Sigmoid colon (tissue), 7 donors: ENCODE data around the gene NR1I2. TPM values are rescaled to one million over a fixed set of nuclear protein-coding genes. Genes with fewer than 3 reads are reported as not detected.

Experiments
- DNase-seq: peaks from one replicate; pipeline ENCODE4 v3.0.0-alpha.2; 2019
- H3K27ac ChIP-seq, 4 donors: fragments of 200-600 bp; sonication (generic); one replicate each; pipeline ENCODE4 v1.5.1; 2016 to 2019; ENCODE audit warnings: mild to moderate bottlenecking in 1 of 4
- H3K27me3 ChIP-seq, 3 donors: fragments of 200-600 bp; sonication (generic); one replicate each; pipeline ENCODE4 v1.5.1; 2019; ENCODE audit warnings: mild to moderate bottlenecking in 1 of 3
- H3K36me3 ChIP-seq, 4 donors: fragments of 200-600 bp; sonication (generic); one replicate each; pipeline ENCODE4 v1.5.1; 2016 to 2019
- H3K4me1 ChIP-seq, 4 donors: fragments of 200-600 bp; sonication (generic); one replicate each; pipeline ENCODE4 v1.5.1; 2017 to 2019
- H3K4me3 ChIP-seq, 4 donors: fragments of 200-600 bp; sonication (generic); one replicate each; pipeline ENCODE4 v1.5.1; 2017 to 2019; ENCODE audit warnings: mild to moderate bottlenecking in 2 of 4, moderate library complexity in 1 of 4
- H3K9me3 ChIP-seq, 4 donors: fragments of 200-600 bp in 3 of 4; sonication (generic) in 3 of 4; one replicate each; pipeline versions ENCODE4 v1.5.1 to v1.6.1; 2013 to 2019
- EP300 ChIP-seq, 4 donors: sonication (generic); formaldehyde crosslinking; IDR thresholded peaks; one replicate each; pipeline ENCODE4 v1.6.1; 2017; ENCODE audit warnings: antibody characterized with exemption in 4 of 4
- POLR2A ChIP-seq, 2 donors: fragments of 450-650 bp; IDR thresholded peaks; one replicate each; pipeline ENCODE4 v1.6.1; 2016; ENCODE audit warnings: antibody characterized with exemption in 2 of 2, mild to moderate bottlenecking in 2 of 2, moderate library complexity in 2 of 2
- POLR2AphosphoS5 ChIP-seq, 4 donors: sonication (generic); formaldehyde crosslinking; IDR thresholded peaks; one replicate each; pipeline ENCODE4 v1.6.1; 2017; ENCODE audit warnings: antibody characterized with exemption in 4 of 4
- WGBS, 2 donors: extraction: QIAGEN DNeasy Blood & Tissue Kit; methylation state at CpG; one replicate each; pipeline ENCODE4 v1.1.7; 2013; 5-methylcytosine and 5-hydroxymethylcytosine counted together
- intact Hi-C: fragments of 100-400 bp; cut with DNase I; formaldehyde crosslinking; loops from one replicate; pipeline ENCODE4 v1.15.1; 2023
- polyA plus RNA-seq, 3 donors: library from polyadenylated mRNA; stranded (reverse); fragments of 200-250 nt; gene quantifications; one replicate each; pipeline ENCODE4 v1.2.3, GENCODE V29; 2013
- total RNA-seq, 4 donors: library from RNA; depleted of rRNA; stranded (reverse); fragments of >200 nt; gene quantifications; one replicate each; pipeline ENCODE4 v1.1.0, GENCODE V29; 2016
- TF ChIP-seq, protein P1 (sequence below), 4 experiments: fragments of 450-650 bp in 3 of 4; fragments of 200-600 bp in 1 of 4; IDR thresholded peaks; one replicate each; pipeline ENCODE4 v1.5.1; 2016 to 2019; ENCODE audit warnings: antibody characterized with exemption in 4 of 4, mild to moderate bottlenecking in 3 of 4, moderate library complexity in 2 of 4
- donor health status: healthy with polysubstance abuse.
- donor health status: Bipolar disorder and iron deficiency.
- donor health status: healthy.

NR1I2 gene
- total and polyA plus RNA-seq, 7 donors, result 0.54 to 50.6 (median 33.6) TPM; not detected in 2

DNA sequence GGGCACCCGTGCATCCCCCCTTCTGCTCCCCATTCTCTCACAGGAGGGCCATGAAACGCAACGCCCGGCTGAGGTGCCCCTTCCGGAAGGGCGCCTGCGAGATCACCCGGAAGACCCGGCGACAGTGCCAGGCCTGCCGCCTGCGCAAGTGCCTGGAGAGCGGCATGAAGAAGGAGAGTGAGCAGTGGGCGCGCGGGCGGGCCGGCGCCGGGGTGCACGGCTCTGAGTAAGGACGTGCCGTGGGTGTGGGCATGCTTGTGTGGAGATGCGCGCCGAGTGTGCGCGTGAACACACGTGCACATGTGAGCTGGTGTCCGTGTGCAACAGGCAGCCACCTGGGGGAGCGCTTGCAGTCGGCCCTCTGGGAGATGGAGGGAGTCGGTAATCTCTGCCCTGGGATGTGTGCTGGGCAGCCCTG lies 28.1 kb downstream of the NR1I2 start:
- Histone ChIP-seq H3K36me3 (no peaks in the 10 kb centered on the region), H3K27me3 (no peaks in the 10 kb centered on the region), H3K4me3 (peak overlapping the region; percentile 18 to 61 (median 44)), H3K4me1 (peaks cover 0 to 11% (median 8%) of the 10 kb centered on the region in 4 donors), H3K9me3 (no peaks in the 10 kb centered on the region), H3K27ac (no peak overlapping the region)
- TF ChIP-seq POLR2AphosphoS5 (IDR thresholded peaks at IDR 0.05) (no peak), EP300 (IDR thresholded peaks at IDR 0.05) (no peak), POLR2A (IDR thresholded peaks at IDR 0.05) (no peak)
- TF ChIP-seq, protein P1, sequence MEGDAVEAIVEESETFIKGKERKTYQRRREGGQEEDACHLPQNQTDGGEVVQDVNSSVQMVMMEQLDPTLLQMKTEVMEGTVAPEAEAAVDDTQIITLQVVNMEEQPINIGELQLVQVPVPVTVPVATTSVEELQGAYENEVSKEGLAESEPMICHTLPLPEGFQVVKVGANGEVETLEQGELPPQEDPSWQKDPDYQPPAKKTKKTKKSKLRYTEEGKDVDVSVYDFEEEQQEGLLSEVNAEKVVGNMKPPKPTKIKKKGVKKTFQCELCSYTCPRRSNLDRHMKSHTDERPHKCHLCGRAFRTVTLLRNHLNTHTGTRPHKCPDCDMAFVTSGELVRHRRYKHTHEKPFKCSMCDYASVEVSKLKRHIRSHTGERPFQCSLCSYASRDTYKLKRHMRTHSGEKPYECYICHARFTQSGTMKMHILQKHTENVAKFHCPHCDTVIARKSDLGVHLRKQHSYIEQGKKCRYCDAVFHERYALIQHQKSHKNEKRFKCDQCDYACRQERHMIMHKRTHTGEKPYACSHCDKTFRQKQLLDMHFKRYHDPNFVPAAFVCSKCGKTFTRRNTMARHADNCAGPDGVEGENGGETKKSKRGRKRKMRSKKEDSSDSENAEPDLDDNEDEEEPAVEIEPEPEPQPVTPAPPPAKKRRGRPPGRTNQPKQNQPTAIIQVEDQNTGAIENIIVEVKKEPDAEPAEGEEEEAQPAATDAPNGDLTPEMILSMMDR (IDR thresholded peaks at IDR 0.05), result no peak
- DNase-seq, result no peak
- WGBS, 2 donors, result 23 to 76% methylated on average over 33 of the region's 33 CpGs
- intact Hi-C loops, result no loop called here

DNA sequence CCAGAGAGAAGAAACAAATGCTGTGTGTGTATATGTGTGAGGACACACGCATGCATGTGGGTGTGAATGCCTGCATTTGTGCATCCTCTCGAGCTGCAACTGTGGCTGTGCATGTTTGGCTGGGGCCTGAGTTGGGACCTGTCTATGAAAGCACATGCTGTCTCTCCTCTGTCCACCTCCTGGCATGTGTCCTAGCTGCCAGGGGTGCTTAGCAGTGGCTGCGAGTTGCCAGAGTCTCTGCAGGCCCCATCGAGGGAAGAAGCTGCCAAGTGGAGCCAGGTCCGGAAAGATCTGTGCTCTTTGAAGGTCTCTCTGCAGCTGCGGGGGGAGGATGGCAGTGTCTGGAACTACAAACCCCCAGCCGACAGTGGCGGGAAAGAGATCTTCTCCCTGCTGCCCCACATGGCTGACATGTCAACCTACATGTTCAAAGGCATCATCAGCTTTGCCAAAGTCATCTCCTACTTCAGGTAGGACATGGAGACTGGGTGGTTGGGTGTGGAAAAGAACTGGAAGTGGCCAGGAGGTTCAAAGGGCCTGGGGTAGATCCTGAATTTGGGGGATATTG lies 30.7 kb downstream of the NR1I2 start:
- no peaks in the 10 kb centered on the region for H3K36me3 ChIP-seq
- TF ChIP-seq POLR2A (IDR thresholded peaks at IDR 0.05), result no peak
- TF ChIP-seq POLR2AphosphoS5 (IDR thresholded peaks at IDR 0.05), result no peak
- TF ChIP-seq EP300 (IDR thresholded peaks at IDR 0.05), result no peak
- TF ChIP-seq, protein P1 (IDR thresholded peaks at IDR 0.05), result no peak

DNA sequence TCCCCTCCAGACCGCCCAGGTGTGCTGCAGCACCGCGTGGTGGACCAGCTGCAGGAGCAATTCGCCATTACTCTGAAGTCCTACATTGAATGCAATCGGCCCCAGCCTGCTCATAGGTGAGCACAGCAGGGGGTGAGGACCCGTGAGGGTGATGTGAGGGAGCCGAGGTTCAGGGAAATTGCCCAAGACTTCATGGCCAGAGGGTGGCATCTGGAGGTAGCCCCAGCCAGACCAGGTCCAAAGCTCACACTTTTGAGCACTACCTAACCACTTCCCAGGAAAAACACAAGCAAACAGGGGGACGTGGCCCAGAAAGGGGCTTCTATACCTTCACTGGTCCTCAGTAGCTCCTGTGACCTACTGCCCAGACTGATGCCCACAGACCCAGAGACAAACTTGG lies 33.8 kb downstream of the NR1I2 start:
- H3K4me3 ChIP-seq, result no peak overlapping the region
- no peaks in the 10 kb centered on the region for H3K4me1 ChIP-seq
- H3K27me3 ChIP-seq, result no peaks in the 10 kb centered on the region
- intact Hi-C loops, result no loop called here
- H3K9me3 ChIP-seq, result no peaks in the 10 kb centered on the region
- no peak overlapping the region for H3K27ac ChIP-seq
- H3K36me3 ChIP-seq, result no peaks in the 10 kb centered on the region
- DNase-seq, result no peak
- TF ChIP-seq POLR2A (IDR thresholded peaks at IDR 0.05), result no peak
- TF ChIP-seq POLR2AphosphoS5 (IDR thresholded peaks at IDR 0.05), result no peak
- TF ChIP-seq, protein P1 (IDR thresholded peaks at IDR 0.05), result no peak
- TF ChIP-seq EP300 (IDR thresholded peaks at IDR 0.05), result no peak
- WGBS, 2 donors, result 93 to 95% methylated on average over 8 of the region's 8 CpGs

More for the DNA sequence above, 30.7 kb downstream of the NR1I2 start:
- peaks cover 0 to 11% (median 8%) of the 10 kb centered on the region in 4 donors for H3K4me1 ChIP-seq
- DNase-seq, result no peak
- no peaks in the 10 kb centered on the region for H3K9me3 ChIP-seq
- H3K4me3 ChIP-seq, result no peak overlapping the region
- H3K27ac ChIP-seq, result no peak overlapping the region
- 92 to 96% methylated on average over 8 of the region's 8 CpGs for WGBS, 2 donors
- intact Hi-C loops, result no loop called here
- H3K27me3 ChIP-seq, result no peaks in the 10 kb centered on the region

DNA sequence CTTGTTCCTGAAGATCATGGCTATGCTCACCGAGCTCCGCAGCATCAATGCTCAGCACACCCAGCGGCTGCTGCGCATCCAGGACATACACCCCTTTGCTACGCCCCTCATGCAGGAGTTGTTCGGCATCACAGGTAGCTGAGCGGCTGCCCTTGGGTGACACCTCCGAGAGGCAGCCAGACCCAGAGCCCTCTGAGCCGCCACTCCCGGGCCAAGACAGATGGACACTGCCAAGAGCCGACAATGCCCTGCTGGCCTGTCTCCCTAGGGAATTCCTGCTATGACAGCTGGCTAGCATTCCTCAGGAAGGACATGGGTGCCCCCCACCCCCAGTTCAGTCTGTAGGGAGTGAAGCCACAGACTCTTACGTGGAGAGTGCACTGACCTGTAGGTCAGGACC lies 35.2 kb downstream of the NR1I2 start:
- TF ChIP-seq EP300 (IDR thresholded peaks at IDR 0.05), result no peak
- 90 to 94% methylated on average over 12 of the region's 12 CpGs for WGBS, 2 donors

DNA sequence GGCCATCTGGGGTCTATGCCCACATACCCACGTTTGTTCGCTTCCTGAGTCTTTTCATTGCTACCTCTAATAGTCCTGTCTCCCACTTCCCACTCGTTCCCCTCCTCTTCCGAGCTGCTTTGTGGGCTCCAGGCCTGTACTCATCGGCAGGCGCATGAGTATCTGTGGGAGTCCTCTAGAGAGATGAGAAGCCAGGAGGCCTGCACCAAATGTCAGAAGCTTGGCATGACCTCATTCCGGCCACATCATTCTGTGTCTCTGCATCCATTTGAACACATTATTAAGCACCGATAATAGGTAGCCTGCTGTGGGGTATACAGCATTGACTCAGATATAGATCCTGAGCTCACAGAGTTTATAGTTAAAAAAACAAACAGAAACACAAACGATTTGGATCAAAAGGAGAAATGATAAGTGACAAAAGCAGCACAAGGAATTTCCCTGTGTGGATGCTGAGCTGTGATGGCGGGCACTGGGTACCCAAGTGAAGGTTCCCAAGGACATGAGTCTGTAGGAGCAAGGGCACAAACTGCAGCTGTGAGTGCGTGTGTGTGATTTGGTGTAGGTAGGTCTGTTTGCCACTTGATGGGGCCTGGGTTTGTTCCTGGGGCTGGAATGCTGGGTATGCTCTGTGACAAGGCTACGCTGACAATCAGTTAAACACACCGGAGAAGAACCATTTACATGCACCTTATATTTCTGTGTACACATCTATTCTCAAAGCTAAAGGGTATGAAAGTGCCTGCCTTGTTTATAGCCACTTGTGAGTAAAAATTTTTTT lies 35.9 kb downstream of the NR1I2 start:
- Histone ChIP-seq H3K4me1 (no peaks in the 10 kb centered on the region), H3K36me3 (no peaks in the 10 kb centered on the region), H3K9me3 (no peaks in the 10 kb centered on the region), H3K4me3 (no peak overlapping the region), H3K27ac (no peak overlapping the region), H3K27me3 (no peaks in the 10 kb centered on the region)
- intact Hi-C loops, result no loop called here
- TF ChIP-seq POLR2A (IDR thresholded peaks at IDR 0.05) (no peak), POLR2AphosphoS5 (IDR thresholded peaks at IDR 0.05) (no peak), EP300 (IDR thresholded peaks at IDR 0.05) (no peak)
- TF ChIP-seq, protein P1 (IDR thresholded peaks at IDR 0.05), result no peak
- DNase-seq, result no peak
- WGBS, 2 donors, result 81 to 89% methylated on average over 13 of the region's 13 CpGs

More for the DNA sequence above, 35.2 kb downstream of the NR1I2 start:
- intact Hi-C loops, result no loop called here
- H3K27me3 ChIP-seq, result no peaks in the 10 kb centered on the region
- H3K4me1 ChIP-seq, result no peaks in the 10 kb centered on the region
- H3K4me3 ChIP-seq, result no peak overlapping the region
- no peak for DNase-seq
- H3K27ac ChIP-seq, result no peak overlapping the region
- no peaks in the 10 kb centered on the region for H3K9me3 ChIP-seq
- H3K36me3 ChIP-seq, result no peaks in the 10 kb centered on the region
